NT2/D1 (cell line): ENCODE data around the gene ALDH4A1.

Source experiments
- SUZ12 ChIP-seq: IDR thresholded peaks from 2 replicates; pipeline ENCODE4 v1.6.1; 2011; ENCODE audit not compliant: insufficient read length, insufficient read depth; ENCODE audit errors: extremely low read depth
- YY1 ChIP-seq: IDR thresholded peaks from 2 replicates; pipeline ENCODE4 v1.6.1; 2011; ENCODE audit not compliant: insufficient read length, insufficient read depth
- ZNF274 ChIP-seq: IDR thresholded peaks from 2 replicates; pipeline ENCODE4 v1.6.1; 2011; ENCODE audit warnings: mild to moderate bottlenecking, low read depth, low read length

- no peak for TF ChIP-seq ZNF274
- TF ChIP-seq YY1, result no peak
- TF ChIP-seq SUZ12, result no peak
These were observed 31.4 kb downstream of the ALDH4A1 start for GRCh38 chr1:18870957-18871356.
